ENCODE results near the gene NOXO1.

The NOXO1 gene, protein sequence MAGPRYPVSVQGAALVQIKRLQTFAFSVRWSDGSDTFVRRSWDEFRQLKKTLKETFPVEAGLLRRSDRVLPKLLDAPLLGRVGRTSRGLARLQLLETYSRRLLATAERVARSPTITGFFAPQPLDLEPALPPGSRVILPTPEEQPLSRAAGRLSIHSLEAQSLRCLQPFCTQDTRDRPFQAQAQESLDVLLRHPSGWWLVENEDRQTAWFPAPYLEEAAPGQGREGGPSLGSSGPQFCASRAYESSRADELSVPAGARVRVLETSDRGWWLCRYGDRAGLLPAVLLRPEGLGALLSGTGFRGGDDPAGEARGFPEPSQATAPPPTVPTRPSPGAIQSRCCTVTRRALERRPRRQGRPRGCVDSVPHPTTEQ

GRCh38 chr16:1981398-1981836, at the start of gene NOXO1:
Gene NOXO1, minus strand, starts transcription at chr16:1981469. Its CDS starts 290 bp downstream, at chr16:1981179.
- TF ChIP-seq, protein P1, sequence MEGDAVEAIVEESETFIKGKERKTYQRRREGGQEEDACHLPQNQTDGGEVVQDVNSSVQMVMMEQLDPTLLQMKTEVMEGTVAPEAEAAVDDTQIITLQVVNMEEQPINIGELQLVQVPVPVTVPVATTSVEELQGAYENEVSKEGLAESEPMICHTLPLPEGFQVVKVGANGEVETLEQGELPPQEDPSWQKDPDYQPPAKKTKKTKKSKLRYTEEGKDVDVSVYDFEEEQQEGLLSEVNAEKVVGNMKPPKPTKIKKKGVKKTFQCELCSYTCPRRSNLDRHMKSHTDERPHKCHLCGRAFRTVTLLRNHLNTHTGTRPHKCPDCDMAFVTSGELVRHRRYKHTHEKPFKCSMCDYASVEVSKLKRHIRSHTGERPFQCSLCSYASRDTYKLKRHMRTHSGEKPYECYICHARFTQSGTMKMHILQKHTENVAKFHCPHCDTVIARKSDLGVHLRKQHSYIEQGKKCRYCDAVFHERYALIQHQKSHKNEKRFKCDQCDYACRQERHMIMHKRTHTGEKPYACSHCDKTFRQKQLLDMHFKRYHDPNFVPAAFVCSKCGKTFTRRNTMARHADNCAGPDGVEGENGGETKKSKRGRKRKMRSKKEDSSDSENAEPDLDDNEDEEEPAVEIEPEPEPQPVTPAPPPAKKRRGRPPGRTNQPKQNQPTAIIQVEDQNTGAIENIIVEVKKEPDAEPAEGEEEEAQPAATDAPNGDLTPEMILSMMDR (IDR thresholded peaks at IDR 0.05; ENCODE audit: borderline replicate concordance, control extremely low read depth, extremely low read depth, insufficient read depth, missing control alignments) = no peak
- no peak for DNase-seq (ENCODE audit: low spot score)
- in situ Hi-C loops (cut with MboI; ENCODE audit: low sequenced_read_pairs, unreplicated experiment) = no loop called here

DNA sequence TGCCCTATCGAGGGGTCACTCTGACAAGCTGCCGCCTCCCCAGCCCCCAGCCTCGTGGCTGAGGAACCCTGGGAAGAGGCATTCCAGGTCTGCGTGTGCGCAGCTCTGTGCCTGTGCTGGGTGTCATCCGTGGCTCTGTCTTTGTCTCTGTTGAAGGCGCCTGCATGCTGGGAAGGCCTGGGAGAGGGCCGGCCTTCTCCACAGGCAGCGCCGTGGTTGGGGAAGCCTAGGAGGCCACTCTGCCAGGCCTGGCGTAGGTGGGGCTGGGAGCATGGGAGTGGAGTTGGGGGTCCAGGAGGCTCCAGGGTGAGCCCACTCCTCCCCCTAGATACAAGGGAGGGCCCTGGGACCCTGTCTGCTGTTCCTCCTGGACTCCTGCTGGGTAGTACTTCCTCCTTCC, 48.8 kb upstream of the NOXO1 start:
- in situ Hi-C loops (cut with MboI; ENCODE audit: low sequenced_read_pairs, unreplicated experiment) = no loop called here
- no peak for DNase-seq (ENCODE audit: low spot score)
- TF ChIP-seq, protein P1 (IDR thresholded peaks at IDR 0.05; ENCODE audit: borderline replicate concordance, control extremely low read depth, extremely low read depth, insufficient read depth, missing control alignments) = no peak

DNA sequence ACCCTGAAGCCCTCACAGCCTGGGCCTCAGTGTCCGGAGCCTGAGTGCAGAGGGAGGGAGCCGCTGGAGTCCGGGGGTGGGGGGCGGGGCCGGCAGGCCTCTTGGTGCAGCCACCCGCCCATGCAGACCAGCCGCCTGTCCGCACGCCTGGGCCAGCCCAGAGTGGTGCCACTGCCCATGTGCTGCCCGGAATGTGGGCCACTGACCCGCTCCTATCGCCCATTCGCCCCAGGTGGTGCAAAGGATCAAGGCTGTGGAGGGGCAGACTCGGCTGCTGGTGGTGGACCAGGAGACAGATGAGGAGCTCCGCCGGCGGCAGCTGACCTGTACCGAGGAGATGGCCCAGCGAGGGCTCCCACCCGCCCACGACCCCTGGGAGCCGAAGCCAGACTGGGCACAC, 48.1 kb upstream of the NOXO1 start:
- in situ Hi-C loops (cut with MboI; ENCODE audit: low sequenced_read_pairs, unreplicated experiment) = no loop called here
- TF ChIP-seq, protein P1 (IDR thresholded peaks at IDR 0.05; ENCODE audit: borderline replicate concordance, control extremely low read depth, extremely low read depth, insufficient read depth, missing control alignments) = no peak
- no peak for DNase-seq (ENCODE audit: low spot score)

- in situ Hi-C loops (cut with MboI; ENCODE audit: low sequenced_read_pairs, unreplicated experiment) = no loop called here
These were observed 47.5 kb upstream of the NOXO1 start for GRCh38 chr16:2028620-2029220.

GRCh38 chr16:2028146-2028545, 46.9 kb upstream of the NOXO1 start:
- TF ChIP-seq, protein P1 (IDR thresholded peaks at IDR 0.05; ENCODE audit: borderline replicate concordance, control extremely low read depth, extremely low read depth, insufficient read depth, missing control alignments) = no peak
- in situ Hi-C loops (cut with MboI; ENCODE audit: low sequenced_read_pairs, unreplicated experiment) = no loop called here
- DNase-seq (ENCODE audit: low spot score) = no peak

More at GRCh38 chr16:2028620-2029220, 47.5 kb upstream of the NOXO1 start:
- no peak for DNase-seq (ENCODE audit: low spot score)
- TF ChIP-seq, protein P1 (IDR thresholded peaks at IDR 0.05; ENCODE audit: borderline replicate concordance, control extremely low read depth, extremely low read depth, insufficient read depth, missing control alignments) = no peak

DNA sequence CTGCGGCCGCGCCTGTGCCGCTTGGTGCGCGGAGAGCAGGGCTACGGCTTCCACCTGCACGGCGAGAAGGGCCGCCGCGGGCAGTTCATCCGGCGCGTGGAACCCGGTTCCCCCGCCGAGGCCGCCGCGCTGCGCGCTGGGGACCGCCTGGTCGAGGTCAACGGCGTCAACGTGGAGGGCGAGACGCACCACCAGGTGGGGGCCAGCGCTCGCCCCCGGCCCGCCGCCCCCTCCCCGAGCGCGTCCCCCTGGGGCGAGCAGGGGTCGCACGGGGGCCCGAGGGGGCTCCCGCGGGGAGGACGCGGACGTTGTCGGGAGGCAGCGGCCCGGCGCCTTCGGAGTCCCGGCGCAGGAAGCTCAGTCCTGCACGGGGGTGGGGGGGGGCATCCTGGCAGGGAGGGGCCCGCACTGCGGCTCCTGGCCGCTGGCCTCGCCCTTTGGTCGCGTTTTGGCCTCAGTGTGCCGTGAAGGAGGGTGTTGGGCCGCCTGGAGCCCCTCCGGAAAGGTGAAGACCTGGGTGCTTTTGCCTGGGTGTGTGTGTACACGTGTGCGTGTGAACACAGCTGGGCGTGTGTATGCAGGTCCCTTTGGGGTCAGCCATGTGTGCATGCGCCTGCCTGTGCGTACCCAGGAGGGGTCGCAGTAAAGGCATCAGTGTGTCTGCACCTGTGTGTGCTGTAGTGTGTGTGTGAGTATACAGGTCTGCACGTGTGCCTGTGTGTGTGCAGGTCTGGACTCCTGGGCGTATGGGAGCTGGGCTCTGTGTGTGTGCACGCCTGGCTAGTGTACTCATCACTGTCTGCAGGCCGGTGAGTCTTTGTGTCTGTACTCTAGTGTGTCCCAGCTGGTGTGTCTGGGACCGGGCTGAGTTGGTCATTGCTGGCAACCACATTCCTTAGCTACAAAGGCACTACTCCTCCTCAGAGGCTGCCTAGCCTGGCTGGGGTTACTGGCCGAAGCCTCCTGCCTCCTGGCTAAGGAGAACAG, 46.0 kb upstream of the NOXO1 start:
- no peak for DNase-seq (ENCODE audit: low spot score)
- in situ Hi-C loops (cut with MboI; ENCODE audit: low sequenced_read_pairs, unreplicated experiment) = no loop called here
- TF ChIP-seq, protein P1 (IDR thresholded peaks at IDR 0.05; ENCODE audit: borderline replicate concordance, control extremely low read depth, extremely low read depth, insufficient read depth, missing control alignments) = no peak

Data from GM13976 (cell line).